Heart left ventricle (tissue), 16 donors: Measurements from ENCODE around the gene LPIN2. TPM values are rescaled to one million over a fixed set of nuclear protein-coding genes. Genes with fewer than 3 reads are reported as not detected.

Source experiments
- ATAC-seq, 4 donors: fragments of 200-7000 bp; cut with Tn5 transposase; one replicate each; pipeline ENCODE4 v1.9.1; 2020 to 2022; ENCODE audit warnings: moderate library complexity in 4 of 4, mild to moderate bottlenecking in 3 of 4, moderate number of reproducible peaks in 1 of 4
- DNase-seq, 5 donors: peaks; one replicate each; pipeline ENCODE4 v3.0.0-alpha.2; 2020
- H3K27ac ChIP-seq, 12 donors: fragments of 200-600 bp; sonication (generic) in 4 of 12; one replicate each; pipeline versions ENCODE4 v1.5.0 to v1.8.0; 2016 to 2022; ENCODE audit warnings: mild to moderate bottlenecking in 2 of 12
- H3K27me3 ChIP-seq, 9 donors: fragments of 200-600 bp; sonication (generic) in 2 of 9; one replicate each; pipeline versions ENCODE4 v1.5.1 to v1.8.0; 2016 to 2022; ENCODE audit warnings: mild to moderate bottlenecking in 3 of 9
- H3K36me3 ChIP-seq, 9 donors: fragments of 200-600 bp; sonication (generic) in 2 of 9; one replicate each; pipeline versions ENCODE4 v1.5.0 to v1.8.0; 2018 to 2022; ENCODE audit warnings: mild to moderate bottlenecking in 2 of 9
- H3K4me1 ChIP-seq, 12 donors: fragments of 200-600 bp; sonication (generic) in 4 of 12; one replicate each; pipeline versions ENCODE4 v1.5.0 to v1.8.0; 2016 to 2022; ENCODE audit warnings: mild to moderate bottlenecking in 3 of 12
- H3K4me3 ChIP-seq, 12 donors: fragments of 200-600 bp; sonication (generic) in 4 of 12; one replicate each; pipeline versions ENCODE4 v1.5.0 to v1.8.0; 2017 to 2022; ENCODE audit warnings: mild to moderate bottlenecking in 9 of 12, moderate library complexity in 4 of 12
- H3K9me3 ChIP-seq, 12 donors: fragments of 200-600 bp; sonication (generic) in 4 of 12; one replicate each; pipeline versions ENCODE4 v1.5.0 to v1.8.0; 2016 to 2022; ENCODE audit warnings: mild to moderate bottlenecking in 1 of 12
- POLR2A ChIP-seq, 2 donors: fragments of 450-650 bp; IDR thresholded peaks; one replicate each; pipeline ENCODE4 v1.6.1; 2017; ENCODE audit warnings: antibody characterized with exemption in 2 of 2, mild to moderate bottlenecking in 2 of 2, moderate library complexity in 2 of 2
- WGBS, 4 donors: extraction: QIAGEN DNeasy Blood & Tissue Kit in 2 of 4; methylation state at CpG; one replicate each; pipeline versions ENCODE4 v1.1.5 to v1.1.7; 2013 to 2018; 5-methylcytosine and 5-hydroxymethylcytosine counted together
- intact Hi-C, 10 donors: fragments of 100-400 bp; cut with DNase I; formaldehyde crosslinking; loops; one replicate each; pipeline versions ENCODE4 v1.11.1 to v1.14.2; 2022
- polyA plus RNA-seq, 2 donors: library from polyadenylated mRNA; stranded (reverse); fragments of 200-250 nt; gene quantifications; one replicate each; pipeline ENCODE4 v1.2.3, GENCODE V29; 2013
- total RNA-seq, 9 donors: library from RNA; depleted of rRNA in 2 of 9; stranded (reverse); fragments of >200 nt in 2 of 9; fragmentation: NEBNext Ultra II Directional in 3 of 9; extraction: Animal tissue kit (Norgen Biotek cat#: 25700) in 3 of 9; gene quantifications; one replicate each; pipeline versions ENCODE4 v1.1.0 to v1.2.4, GENCODE V29; 2016 to 2023
- TF ChIP-seq, protein P1 (sequence below), 12 donors: fragments of 200-600 bp; sonication (generic) in 4 of 12; IDR thresholded peaks; one replicate each; pipeline versions ENCODE4 v1.5.0 to v1.8.0; 2018 to 2022; ENCODE audit warnings: antibody characterized with exemption in 12 of 12, mild to moderate bottlenecking in 5 of 12
- donor health status: ischemic (EF 13 %, LVEDD 7.1; RV severe dilation, severe dysfunction).
- donor health status: healthy with polysubstance abuse.
- donor health status: DM: no; HTN: yes; CAD: no.
- donor health status: DM: no; HTN: no; CAD: no.
- donor health status: ischemic (EF 25% LVEDD 6.9; RV normal size, moderate dysfunction).
- donor health status: ischemic (EF 25% LVEDD 5.7; RV mildly dilated, moderate dysfunction).
- donor health status: healthy.
- donor health status: DM: yes; HTN: yes; CAD: no.
- donor health status: ischemic (EF 35%, LVEDD 5.7; RV mildly dilated, moderate dysfunction).
- donor health status: nonischemic (EF 11% LVEDD 7.7; RV severe dilation, severe dysfunction).
- donor health status: DM: yes; HTN: yes; CAD: no.
- donor health status: PGD.
- donor health status: ischemic (EF 29% LVEDD 5.4; RV normal size, mild dysfunction).
- donor health status: nonischemic (EF 23%, LVEDD 6.1; RV moderate dilation, normal function).

The LPIN2 gene
- total and polyA plus RNA-seq, 11 donors = 1.9 to 21.6 (median 10.9) TPM

DNA sequence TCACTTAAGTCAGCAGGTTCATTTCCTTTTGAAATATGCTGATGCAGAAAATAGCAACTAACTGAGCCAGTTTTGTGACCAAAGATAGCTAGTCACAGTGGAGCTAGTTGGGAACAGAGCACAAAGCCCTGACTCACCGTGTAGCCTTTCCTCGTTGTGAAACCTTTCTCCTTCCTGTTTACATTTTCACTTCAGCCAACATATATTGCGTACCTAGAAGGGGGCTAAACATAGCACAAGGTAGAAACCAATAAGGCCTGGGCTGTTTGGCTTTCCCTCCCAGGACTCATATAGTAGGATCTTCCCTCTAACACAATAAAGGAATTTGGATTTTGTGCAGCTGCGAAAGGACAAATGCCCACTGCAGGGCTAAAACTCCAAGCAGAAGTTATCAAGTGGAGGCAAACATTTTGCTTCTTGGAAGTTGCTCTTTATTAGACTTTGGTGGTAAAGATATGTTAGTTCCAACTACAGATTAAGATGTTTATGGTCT, 24.5 kb upstream of the LPIN2 start:
- no peak overlapping the region for H3K4me3 ChIP-seq
- H3K27ac ChIP-seq = peak overlapping the region in 1 of 12 donors; percentile 70
- WGBS, 4 donors = 41 to 57% (median 43%) methylated on average over 4 of the region's 4 CpGs
- no peaks in the 10 kb centered on the region for H3K27me3 ChIP-seq
- ATAC-seq (peak in 3 of 4 donors; percentile 53 to 77 (median 63)), DNase-seq (no peak)
- intact Hi-C loops = no loop called here
- H3K4me1 ChIP-seq = peaks cover 0 to 10% (median 0%) of the 10 kb centered on the region in 12 donors
- no peaks in the 10 kb centered on the region for H3K36me3 ChIP-seq
- no peaks in the 10 kb centered on the region for H3K9me3 ChIP-seq
- no peak for TF ChIP-seq POLR2A (IDR thresholded peaks at IDR 0.05)
- TF ChIP-seq, protein P1, sequence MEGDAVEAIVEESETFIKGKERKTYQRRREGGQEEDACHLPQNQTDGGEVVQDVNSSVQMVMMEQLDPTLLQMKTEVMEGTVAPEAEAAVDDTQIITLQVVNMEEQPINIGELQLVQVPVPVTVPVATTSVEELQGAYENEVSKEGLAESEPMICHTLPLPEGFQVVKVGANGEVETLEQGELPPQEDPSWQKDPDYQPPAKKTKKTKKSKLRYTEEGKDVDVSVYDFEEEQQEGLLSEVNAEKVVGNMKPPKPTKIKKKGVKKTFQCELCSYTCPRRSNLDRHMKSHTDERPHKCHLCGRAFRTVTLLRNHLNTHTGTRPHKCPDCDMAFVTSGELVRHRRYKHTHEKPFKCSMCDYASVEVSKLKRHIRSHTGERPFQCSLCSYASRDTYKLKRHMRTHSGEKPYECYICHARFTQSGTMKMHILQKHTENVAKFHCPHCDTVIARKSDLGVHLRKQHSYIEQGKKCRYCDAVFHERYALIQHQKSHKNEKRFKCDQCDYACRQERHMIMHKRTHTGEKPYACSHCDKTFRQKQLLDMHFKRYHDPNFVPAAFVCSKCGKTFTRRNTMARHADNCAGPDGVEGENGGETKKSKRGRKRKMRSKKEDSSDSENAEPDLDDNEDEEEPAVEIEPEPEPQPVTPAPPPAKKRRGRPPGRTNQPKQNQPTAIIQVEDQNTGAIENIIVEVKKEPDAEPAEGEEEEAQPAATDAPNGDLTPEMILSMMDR (IDR thresholded peaks at IDR 0.05) = no peak

DNA sequence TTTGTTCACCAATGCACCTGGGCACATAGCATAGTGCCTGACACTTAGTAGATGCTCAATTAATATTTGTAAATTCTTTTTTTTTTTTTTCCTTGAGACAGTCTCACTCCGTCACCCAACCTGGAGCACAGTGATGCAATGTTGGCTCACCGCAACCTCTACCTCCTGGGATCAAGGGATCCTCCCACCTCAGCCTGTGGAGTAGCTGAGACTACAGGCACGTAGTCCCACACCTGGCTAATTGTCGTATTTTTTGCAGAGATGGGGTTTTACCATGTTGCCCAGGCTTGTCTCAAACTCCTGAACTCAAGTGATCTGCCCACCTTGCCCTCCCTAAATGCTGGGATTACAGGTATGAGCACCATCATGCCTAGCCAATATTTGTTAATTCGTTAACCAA, 23.2 kb upstream of the LPIN2 start:
- no peaks in the 10 kb centered on the region for H3K36me3 ChIP-seq
- intact Hi-C loops = no loop called here
- H3K9me3 ChIP-seq = no peaks in the 10 kb centered on the region
- H3K27me3 ChIP-seq = no peaks in the 10 kb centered on the region
- 90 to 98% (median 97%) methylated on average over 5 of the region's 5 CpGs for WGBS, 4 donors
- no peak for DNase-seq
- no peak overlapping the region for H3K27ac ChIP-seq
- peaks cover 0 to 10% (median 0%) of the 10 kb centered on the region in 12 donors for H3K4me1 ChIP-seq
- ATAC-seq = no peak
- H3K4me3 ChIP-seq = no peak overlapping the region
- TF ChIP-seq POLR2A (IDR thresholded peaks at IDR 0.05) = no peak
- TF ChIP-seq, protein P1 (IDR thresholded peaks at IDR 0.05) = no peak

DNA sequence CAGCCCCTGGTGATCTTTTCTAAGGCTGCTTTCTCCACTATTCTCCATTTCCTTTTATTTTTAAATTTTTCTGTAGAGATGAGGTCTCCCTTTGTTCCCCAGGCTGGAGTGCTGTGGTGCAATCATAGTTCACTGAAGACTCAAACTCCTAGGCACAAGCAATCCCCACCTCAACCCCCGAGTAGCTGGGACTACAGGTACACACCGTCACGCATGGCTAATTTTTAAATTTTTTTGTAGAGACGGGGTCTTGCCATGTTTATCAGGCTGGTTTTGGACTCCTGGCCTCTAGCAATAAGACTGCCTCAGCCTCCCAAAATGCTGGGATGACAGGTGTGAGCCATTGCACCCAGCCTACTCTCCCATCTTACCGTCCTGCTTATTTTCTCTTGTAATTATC, 22.7 kb upstream of the LPIN2 start:
- Histone ChIP-seq H3K36me3 (no peaks in the 10 kb centered on the region), H3K9me3 (no peaks in the 10 kb centered on the region), H3K4me3 (no peak overlapping the region), H3K27me3 (no peaks in the 10 kb centered on the region), H3K4me1 (peaks cover 0 to 10% (median 0%) of the 10 kb centered on the region in 12 donors), H3K27ac (no peak overlapping the region)
- TF ChIP-seq, protein P1 (IDR thresholded peaks at IDR 0.05) = no peak
- no peak for TF ChIP-seq POLR2A (IDR thresholded peaks at IDR 0.05)
- intact Hi-C loops = no loop called here
- 92 to 93% (median 93%) methylated on average over 5 of the region's 5 CpGs for WGBS, 4 donors
- ATAC-seq = no peak
- no peak for DNase-seq

DNA sequence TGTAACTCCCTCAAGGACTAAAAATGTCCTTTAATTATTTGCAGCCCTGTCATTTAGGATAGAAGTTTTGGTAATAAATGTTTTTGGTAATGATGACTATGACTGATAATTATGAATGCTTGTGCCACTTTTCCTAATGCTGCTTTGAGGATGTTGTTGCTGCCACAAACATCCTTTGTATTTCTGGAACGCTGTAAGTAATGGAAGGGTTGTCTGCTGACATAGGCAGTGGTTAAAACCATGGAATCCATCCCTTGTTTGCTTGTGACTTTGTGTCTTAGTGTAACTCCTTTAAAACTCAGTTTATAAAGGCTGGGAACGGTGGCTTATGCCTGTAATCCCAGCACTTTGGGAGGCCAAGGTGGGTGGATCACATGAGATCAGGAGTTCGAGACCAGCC, 19.8 kb upstream of the LPIN2 start:
- WGBS, 4 donors = 85 to 92% (median 91%) methylated on average over 3 of the region's 3 CpGs
- H3K27ac ChIP-seq = no peak overlapping the region
- H3K9me3 ChIP-seq = no peaks in the 10 kb centered on the region
- no peak overlapping the region for H3K4me3 ChIP-seq
- ATAC-seq (no peak), DNase-seq (no peak)
- intact Hi-C loops = no loop called here
- H3K4me1 ChIP-seq = peaks cover 0 to 18% (median 8%) of the 10 kb centered on the region in 12 donors
- TF ChIP-seq, protein P1 (IDR thresholded peaks at IDR 0.05) = no peak
- TF ChIP-seq POLR2A (IDR thresholded peaks at IDR 0.05) = no peak
- no peaks in the 10 kb centered on the region for H3K27me3 ChIP-seq
- H3K36me3 ChIP-seq = no peaks in the 10 kb centered on the region
